SU-DHL-6 (cell line): ENCODE data around the gene CLEC4F.

ENCODE experiments used
- H2AFZ ChIP-seq: fragments of 200-600 bp; sonication (generic); 2 replicates; pipeline ENCODE4 v1.6.1; 2014; ENCODE audit warnings: low read depth, mild to moderate bottlenecking, moderate library complexity, mixed read lengths, antibody characterized with exemption, low read length; ENCODE audit not compliant: severe bottlenecking
- H3F3A ChIP-seq: fragments of 200-600 bp; shearing (Covaris generic); 2 replicates; pipeline ENCODE4 v1.6.0; 2016; ENCODE audit warnings: antibody characterized with exemption, mild to moderate bottlenecking; ENCODE audit not compliant: insufficient read depth
- H3K27ac ChIP-seq: fragments of 200-600 bp; sonication (generic); 2 replicates; pipeline ENCODE4 v1.5.1; 2016; ENCODE audit warnings: low read depth, mild to moderate bottlenecking, low read length, moderate library complexity, mixed read lengths
- H3K27me3 ChIP-seq: fragments of 200-600 bp; sonication (generic), shearing (Covaris generic); 2 replicates; pipeline ENCODE4 v1.6.0; 2014; ENCODE audit warnings: mild to moderate bottlenecking, low read length
- H3K36me3 ChIP-seq: fragments of 200-600 bp; sonication (generic); 2 replicates; pipeline ENCODE4 v1.6.1; 2014; ENCODE audit warnings: mild to moderate bottlenecking, low read length, mixed read lengths
- H3K4me2 ChIP-seq: fragments of 300-600, 200-600 bp; shearing (Covaris generic), sonication (generic); 2 replicates; pipeline ENCODE4 v1.6.0; 2014; ENCODE audit warnings: low read length, low read depth, mild to moderate bottlenecking; ENCODE audit not compliant: poor library complexity, severe bottlenecking
- H3K4me3 ChIP-seq: fragments of 200-600 bp; sonication (generic); 2 replicates; pipeline ENCODE4 v1.5.1; 2014; ENCODE audit warnings: antibody characterized with exemption, low read length, mild to moderate bottlenecking, mixed read lengths; ENCODE audit not compliant: insufficient read depth, poor library complexity, severe bottlenecking
- H3K79me2 ChIP-seq: fragments of 200-600 bp; sonication (generic); 2 replicates; pipeline ENCODE4 v1.6.1; 2014; ENCODE audit warnings: mild to moderate bottlenecking, low read length, moderate library complexity; ENCODE audit not compliant: insufficient read depth
- H3K9ac ChIP-seq: fragments of 200-600 bp; sonication (generic); 2 replicates; pipeline ENCODE4 v1.7.0; 2014; ENCODE audit warnings: mild to moderate bottlenecking, low read length
- H3K9me2 ChIP-seq: fragments of 200-600 bp; sonication (generic); replicated peaks from 2 replicates; pipeline ENCODE4 v1.6.1; 2014; ENCODE audit warnings: low read length; ENCODE audit not compliant: insufficient read depth
- H3K9me3 ChIP-seq: fragments of 200-600 bp; sonication (generic); 2 replicates; pipeline ENCODE4 v1.6.1; 2014; ENCODE audit warnings: low read length, mixed read lengths; ENCODE audit not compliant: insufficient read depth
- H4K20me1 ChIP-seq: fragments of 200-600 bp; sonication (generic); 2 replicates; pipeline ENCODE4 v1.6.1; 2014; ENCODE audit warnings: low read depth, mild to moderate bottlenecking, antibody characterized with exemption, low read length, moderate library complexity, mixed read lengths
- CTCF ChIP-seq: fragments of 200-600 bp; sonication (generic); IDR thresholded peaks from one replicate; pipeline ENCODE4 v1.5.1; 2017; ENCODE audit warnings: antibody characterized with exemption, mild to moderate bottlenecking, low read length, moderate library complexity; ENCODE audit not compliant: insufficient read depth, poor library complexity, severe bottlenecking
- EZH2phosphoT487 ChIP-seq: fragments of 200-600 bp; sonication (generic), shearing (Covaris generic); conservative IDR thresholded peaks from 2 replicates; pipeline ENCODE4 v1.6.1; 2018; ENCODE audit warnings: mild to moderate bottlenecking, antibody characterized with exemption, low read length, moderate library complexity, mixed read lengths

The CLEC4F gene

GRCh38 chr2:70828914-70829824, 8.8 kb upstream of the CLEC4F start:
- no peaks in the 10 kb centered on the region for H3K9me3 ChIP-seq
- H2AFZ ChIP-seq: no peak overlapping the region
- no peak overlapping the region for H3K9ac ChIP-seq
- H3F3A ChIP-seq: no peaks in the 10 kb centered on the region
- no peaks in the 10 kb centered on the region for H4K20me1 ChIP-seq
- H3K79me2 ChIP-seq: no peaks in the 10 kb centered on the region
- no peaks in the 10 kb centered on the region for H3K36me3 ChIP-seq
- no peaks in the 10 kb centered on the region for H3K27me3 ChIP-seq
- no peak overlapping the region for H3K4me2 ChIP-seq
- no peak for TF ChIP-seq EZH2phosphoT487
- no peak for TF ChIP-seq CTCF
- H3K4me3 ChIP-seq: no peak overlapping the region
- no peak overlapping the region for H3K27ac ChIP-seq
- no peaks in the 10 kb centered on the region for H3K9me2 ChIP-seq

- TF ChIP-seq CTCF (no peak), EZH2phosphoT487 (no peak)
- Histone ChIP-seq H3K4me2 (no peak overlapping the region), H3K79me2 (no peaks in the 10 kb centered on the region), H4K20me1 (no peaks in the 10 kb centered on the region), H3K36me3 (no peaks in the 10 kb centered on the region), H2AFZ (no peak overlapping the region), H3K9me3 (no peaks in the 10 kb centered on the region), H3K9ac (no peak overlapping the region), H3F3A (no peaks in the 10 kb centered on the region), H3K27ac (no peak overlapping the region), H3K9me2 (no peaks in the 10 kb centered on the region), H3K4me3 (no peak overlapping the region), H3K27me3 (no peaks in the 10 kb centered on the region)
These were observed 7.7 kb upstream of the CLEC4F start for GRCh38 chr2:70828115-70828514.

GRCh38 chr2:70827388-70827787, 7.0 kb upstream of the CLEC4F start:
- H3K27ac ChIP-seq: no peak overlapping the region
- H2AFZ ChIP-seq: no peak overlapping the region
- no peak overlapping the region for H3K4me2 ChIP-seq
- no peaks in the 10 kb centered on the region for H3K27me3 ChIP-seq
- H3K36me3 ChIP-seq: no peaks in the 10 kb centered on the region
- no peaks in the 10 kb centered on the region for H3F3A ChIP-seq
- H3K4me3 ChIP-seq: no peak overlapping the region
- H3K9me3 ChIP-seq: no peaks in the 10 kb centered on the region
- H3K9me2 ChIP-seq: no peaks in the 10 kb centered on the region
- no peak overlapping the region for H3K9ac ChIP-seq
- TF ChIP-seq CTCF (no peak), EZH2phosphoT487 (no peak)
- no peaks in the 10 kb centered on the region for H3K79me2 ChIP-seq
- no peaks in the 10 kb centered on the region for H4K20me1 ChIP-seq
